Sigmoid colon (tissue), 4 donors: ENCODE data around the gene POU2AF3.

Experiments
- CTCF ChIP-seq, 4 experiments: fragments of 450-650 bp in 3 of 4; fragments of 200-600 bp in 1 of 4; IDR thresholded peaks; one replicate each; pipeline ENCODE4 v1.5.1; 2016 to 2019; ENCODE audit warnings: antibody characterized with exemption in 4 of 4, mild to moderate bottlenecking in 3 of 4, moderate library complexity in 2 of 4
- POLR2A ChIP-seq, 2 donors: fragments of 450-650 bp; IDR thresholded peaks; one replicate each; pipeline ENCODE4 v1.6.1; 2016; ENCODE audit warnings: antibody characterized with exemption in 2 of 2, mild to moderate bottlenecking in 2 of 2, moderate library complexity in 2 of 2
- POLR2AphosphoS5 ChIP-seq, 4 donors: sonication (generic); formaldehyde crosslinking; IDR thresholded peaks; one replicate each; pipeline ENCODE4 v1.6.1; 2017; ENCODE audit warnings: antibody characterized with exemption in 4 of 4

GRCh38 chr11:111347002-111347722, 48.8 kb downstream of the POU2AF3 start:
- TF ChIP-seq POLR2A (IDR thresholded peaks at IDR 0.05): no peak
- no peak for TF ChIP-seq CTCF (IDR thresholded peaks at IDR 0.05)
- TF ChIP-seq POLR2AphosphoS5 (IDR thresholded peaks at IDR 0.05): no peak
